NCI-H146 treated with DMSO at 0.1 percent for 48 hours (cell line): Measurements from ENCODE around the gene TLX2.

Experiments used
- DNase-seq: peaks from one replicate; lab custom pipeline; 2025; ENCODE audit not compliant: unreplicated experiment; lab: John Stamatoyannopoulos, UW

The TLX2 gene

DNA sequence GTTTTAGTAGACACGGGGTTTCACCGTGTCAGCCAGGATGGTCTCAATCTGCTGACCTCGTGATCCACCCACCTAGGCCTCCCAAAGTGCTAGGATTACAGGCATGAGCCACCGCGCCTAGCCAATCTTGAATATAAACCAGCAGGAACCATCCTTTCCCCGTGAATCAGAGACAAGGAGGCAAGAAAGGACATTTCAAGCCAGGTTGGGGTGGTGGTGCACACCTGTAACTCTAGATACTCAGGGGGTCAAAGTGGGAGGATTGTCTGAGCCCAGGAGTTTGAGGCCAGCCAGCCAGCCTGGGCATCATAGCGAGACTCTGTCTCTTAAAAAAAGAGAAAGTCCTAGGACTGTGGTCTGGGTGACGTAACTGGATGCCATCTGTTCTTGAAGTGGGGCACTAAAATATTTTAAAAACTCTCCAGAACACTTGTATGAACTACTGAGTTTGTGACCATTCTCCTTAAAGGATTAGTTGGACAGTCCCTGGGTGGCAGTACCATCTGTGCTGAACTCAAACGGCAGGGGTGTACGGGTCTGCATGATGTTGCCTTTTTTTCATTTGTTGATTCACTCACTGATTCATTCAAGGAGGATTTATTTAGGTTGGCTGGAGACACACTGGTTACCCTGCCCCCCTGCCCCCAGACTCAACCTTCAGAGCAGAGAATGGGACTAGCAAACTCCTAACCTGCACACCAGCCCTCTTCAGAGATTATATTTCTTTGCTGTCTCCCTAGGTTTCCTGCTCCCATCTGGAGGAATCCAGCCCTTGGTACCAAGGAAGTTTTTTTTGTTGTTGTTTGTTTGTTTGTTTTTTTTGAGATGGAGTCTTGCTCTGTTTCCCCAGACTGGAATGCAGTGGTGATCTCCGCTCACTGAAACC lies 2.9 kb upstream of the TLX2 start:
- DNase-seq: no peak

DNA sequence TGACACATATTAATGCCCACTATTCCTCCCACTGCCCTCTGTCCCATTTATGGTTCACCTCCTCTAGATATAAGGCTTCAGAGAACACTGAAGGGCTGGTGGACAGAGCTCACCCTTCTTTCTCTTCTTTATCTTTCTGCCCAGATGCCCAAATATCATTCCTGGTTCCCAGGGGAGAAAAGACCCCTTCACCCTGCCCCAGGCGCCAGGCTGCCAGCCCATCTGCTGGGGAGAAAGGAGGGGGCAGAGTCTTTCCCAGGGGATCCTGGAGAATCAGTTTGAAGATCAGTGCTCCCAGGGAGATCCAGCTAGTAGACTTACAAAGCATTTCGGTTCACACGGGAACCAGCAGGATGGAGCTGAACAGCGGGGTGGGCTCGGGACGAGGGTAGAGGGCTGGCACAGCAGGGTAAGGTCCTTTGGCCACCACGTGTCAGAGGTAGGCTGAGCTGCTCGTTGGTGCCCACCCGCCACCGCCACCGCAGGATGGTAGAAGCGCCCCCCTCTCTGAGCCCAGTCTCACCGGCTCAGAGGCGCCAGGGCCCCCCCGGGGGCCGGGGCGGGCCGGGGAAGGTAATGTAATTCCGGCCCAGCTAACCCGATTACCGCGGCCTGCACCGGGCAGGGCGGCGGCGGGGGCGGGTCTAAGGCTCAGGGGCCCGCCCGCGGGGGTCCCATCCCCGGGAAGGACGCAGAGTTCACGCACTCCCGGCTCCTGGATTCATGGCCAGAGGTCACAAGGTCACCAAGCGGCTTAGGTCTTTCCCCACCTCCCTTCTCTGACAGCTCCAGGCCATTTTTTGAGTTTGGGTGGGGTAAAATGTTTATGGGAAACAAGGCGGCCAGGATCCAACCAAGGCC lies 1.3 kb upstream of the TLX2 start:
- DNase-seq: peak; percentile 12

DNA sequence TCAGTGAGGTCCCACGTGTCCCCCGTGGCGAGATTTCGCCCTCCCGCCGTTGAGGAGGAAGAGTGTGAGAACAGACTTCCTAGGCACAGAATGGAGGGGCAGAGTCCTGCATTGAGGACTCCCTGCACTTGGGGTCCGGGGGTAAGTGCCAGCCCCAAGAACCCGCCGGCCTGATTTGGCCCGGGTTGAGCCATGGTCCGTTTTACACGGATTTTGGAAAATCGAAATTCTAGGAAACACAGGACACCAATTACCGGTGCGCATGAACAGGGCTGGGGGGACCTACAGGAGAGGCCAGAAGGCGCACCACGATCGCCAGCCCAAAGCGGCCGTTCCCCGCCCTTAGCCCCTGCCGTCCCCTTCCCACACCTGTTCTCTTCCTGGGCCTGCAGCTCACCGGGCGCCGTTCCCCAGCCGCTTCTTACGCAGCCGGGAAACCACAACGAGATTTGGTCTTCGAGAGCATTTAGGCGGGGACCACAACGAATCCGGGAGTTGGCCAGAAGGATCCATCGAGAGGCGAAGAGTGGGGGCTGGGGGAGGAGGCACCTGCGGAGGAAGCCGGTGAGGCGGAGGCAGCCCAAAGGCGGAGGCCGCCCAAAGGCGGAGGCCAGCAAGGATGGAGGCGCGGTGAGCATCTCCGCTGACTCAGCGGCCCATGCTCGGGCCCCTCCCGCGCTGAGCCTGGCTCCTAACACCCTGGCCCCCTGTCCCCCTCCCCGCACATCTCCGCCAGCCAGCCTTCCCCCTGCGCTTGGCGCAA lies 464 bp upstream of the TLX2 start:
- peak; percentile 29 for DNase-seq

DNA sequence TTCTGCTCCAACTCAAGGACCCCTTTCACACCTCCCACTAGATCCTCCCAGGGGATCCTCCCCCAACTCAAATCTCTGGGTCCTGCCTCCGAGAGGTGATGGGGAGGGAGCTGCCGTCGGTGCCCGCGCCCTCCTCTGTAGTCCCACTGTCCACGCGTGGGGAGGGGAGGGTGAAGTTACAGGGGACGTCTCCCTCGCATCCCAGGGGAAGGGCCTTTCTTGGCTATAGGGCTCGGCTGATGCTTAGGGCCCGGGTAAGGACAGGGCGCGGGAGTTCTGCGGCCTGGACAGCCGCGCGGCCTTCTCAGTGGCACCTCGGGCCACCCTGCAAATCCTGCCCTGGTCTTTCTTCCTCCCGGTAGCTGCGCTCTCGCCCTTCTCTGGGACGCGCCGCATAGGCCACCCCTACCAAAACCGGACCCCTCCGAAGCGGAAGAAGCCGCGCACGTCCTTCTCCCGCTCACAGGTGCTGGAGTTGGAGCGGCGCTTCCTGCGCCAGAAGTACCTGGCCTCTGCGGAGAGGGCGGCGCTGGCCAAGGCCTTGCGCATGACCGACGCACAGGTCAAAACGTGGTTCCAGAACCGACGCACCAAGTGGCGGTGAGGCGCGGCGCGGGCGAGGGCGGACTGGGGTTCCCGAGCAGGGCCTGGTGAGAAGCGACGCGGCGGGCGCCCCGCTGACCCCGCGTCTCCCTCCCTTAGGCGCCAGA lies 1.2 kb downstream of the TLX2 start:
- DNase-seq: no peak

DNA sequence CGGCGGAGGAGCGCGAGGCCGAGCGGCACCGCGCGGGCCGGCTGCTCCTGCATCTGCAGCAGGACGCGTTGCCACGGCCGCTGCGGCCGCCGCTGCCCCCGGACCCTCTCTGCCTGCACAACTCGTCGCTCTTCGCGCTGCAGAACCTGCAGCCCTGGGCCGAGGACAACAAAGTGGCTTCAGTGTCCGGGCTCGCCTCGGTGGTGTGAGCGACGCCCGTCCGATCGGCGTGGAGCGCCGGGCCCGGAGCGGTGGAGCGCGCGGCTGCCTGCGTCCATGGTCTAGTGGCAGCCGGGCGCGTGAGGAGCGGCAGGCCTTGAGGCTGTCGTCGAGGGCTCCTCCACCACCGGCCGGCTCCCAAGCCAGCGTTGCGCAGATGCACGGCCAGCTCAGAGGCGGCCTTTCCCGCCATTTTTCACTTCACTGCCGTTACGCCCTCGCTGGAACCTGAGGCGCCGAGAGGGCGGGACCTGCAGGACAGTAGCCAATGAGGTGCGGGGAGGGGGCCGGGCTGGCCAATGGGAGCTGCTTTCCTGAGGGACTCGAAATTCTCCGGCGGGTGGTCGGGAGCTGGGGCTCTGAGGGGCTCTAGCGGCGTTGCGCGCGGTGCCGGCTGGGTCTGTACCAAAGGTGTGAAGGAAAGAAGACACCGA lies 1.9 kb downstream of the TLX2 start:
- no peak for DNase-seq

DNA sequence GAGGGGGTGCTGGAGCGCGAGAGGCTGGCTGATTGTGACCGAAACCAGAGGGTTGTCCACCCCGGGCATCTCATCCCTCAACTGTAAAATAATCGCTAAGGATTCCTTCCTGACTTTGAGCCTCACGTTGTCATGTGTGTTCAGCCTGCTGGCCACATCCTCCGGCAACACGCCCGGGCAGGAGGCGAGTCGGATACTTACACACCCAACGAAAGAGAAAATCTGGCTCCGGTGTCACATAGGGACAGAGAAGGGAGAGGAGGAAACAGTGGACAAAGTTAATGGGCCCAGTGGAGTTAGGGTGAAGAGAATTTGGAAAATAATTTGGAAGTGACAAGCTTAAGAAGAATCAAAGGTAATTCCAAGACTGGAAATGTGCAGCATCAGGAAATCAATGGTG lies 2.4 kb downstream of the TLX2 start:
- no peak for DNase-seq

DNA sequence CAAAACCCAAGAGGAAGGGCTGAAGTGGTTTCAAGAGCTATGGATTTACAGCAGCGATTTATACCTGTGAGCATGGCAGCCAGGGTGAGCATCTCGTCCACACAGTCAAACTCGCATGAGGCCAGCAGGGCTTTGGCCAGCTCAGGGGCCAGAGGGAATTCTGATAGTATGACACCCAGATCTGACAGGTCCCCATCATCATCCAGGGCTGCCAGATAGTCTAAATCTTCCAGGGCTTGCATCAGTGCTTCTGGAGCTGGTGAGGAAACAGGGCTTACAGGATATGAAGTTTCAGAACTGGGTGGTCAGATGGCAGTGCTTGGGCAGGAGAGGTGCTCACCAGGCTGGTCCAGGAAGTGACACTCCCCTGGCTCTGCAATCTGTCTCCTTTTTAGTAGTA lies 8.3 kb downstream of the TLX2 start:
- DNase-seq: no peak

DNA sequence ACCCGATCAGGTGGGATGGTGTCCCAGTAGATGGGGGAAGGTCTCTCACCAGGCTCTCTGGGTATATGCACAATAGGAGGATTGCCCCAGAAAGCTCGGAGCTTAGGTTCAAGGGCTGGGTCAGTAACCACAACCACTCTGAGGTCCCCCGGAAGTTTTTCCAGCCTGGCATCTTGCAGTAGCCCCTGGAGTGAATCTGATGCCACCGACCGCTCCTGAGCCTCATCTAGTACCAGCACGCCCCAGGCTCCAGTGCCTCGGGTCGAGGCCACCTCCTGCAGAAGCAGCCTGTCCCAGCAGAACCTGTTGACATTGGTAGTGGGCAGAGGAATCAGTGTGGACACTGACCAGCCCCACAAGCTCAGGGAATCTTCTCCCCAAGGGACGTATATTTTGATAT lies 9.8 kb downstream of the TLX2 start:
- DNase-seq: no peak

DNA sequence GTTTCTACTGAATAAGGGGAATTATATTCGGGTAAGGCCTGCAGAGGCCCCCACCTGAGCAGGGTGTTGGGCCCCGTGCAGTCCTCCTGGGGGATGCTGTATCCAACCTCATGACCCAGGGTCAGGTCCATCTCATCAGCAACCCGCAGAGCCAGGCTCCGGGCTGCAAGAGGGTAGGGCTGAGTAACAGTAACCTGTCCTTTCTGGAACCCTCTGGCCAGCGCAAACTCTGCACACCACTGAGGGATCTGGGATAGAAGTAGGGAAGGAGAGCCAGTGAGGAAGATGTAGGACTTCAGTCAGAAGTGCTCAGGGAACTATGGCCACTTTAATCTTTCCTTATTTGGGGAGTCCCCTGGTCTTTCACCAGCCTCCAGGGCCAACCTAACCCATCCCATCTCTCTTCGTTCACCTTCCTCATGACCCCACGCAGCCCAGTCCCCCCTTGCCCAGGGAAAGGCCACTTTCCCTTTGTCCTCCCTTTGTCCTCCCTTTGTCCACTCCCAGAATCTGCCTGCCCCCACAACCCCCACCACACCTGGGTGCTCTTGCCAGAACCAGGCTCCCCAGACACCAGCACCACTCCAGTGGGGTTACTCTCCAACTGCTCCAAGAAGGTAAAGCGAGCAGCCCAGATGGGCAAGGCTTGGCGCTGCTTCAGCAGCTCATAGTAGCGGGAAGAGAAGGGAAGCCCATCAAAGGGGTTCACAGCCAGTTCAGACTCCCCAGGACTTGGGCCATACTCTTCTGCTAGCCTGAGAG lies 10.9 kb downstream of the TLX2 start:
- no peak for DNase-seq

DNA sequence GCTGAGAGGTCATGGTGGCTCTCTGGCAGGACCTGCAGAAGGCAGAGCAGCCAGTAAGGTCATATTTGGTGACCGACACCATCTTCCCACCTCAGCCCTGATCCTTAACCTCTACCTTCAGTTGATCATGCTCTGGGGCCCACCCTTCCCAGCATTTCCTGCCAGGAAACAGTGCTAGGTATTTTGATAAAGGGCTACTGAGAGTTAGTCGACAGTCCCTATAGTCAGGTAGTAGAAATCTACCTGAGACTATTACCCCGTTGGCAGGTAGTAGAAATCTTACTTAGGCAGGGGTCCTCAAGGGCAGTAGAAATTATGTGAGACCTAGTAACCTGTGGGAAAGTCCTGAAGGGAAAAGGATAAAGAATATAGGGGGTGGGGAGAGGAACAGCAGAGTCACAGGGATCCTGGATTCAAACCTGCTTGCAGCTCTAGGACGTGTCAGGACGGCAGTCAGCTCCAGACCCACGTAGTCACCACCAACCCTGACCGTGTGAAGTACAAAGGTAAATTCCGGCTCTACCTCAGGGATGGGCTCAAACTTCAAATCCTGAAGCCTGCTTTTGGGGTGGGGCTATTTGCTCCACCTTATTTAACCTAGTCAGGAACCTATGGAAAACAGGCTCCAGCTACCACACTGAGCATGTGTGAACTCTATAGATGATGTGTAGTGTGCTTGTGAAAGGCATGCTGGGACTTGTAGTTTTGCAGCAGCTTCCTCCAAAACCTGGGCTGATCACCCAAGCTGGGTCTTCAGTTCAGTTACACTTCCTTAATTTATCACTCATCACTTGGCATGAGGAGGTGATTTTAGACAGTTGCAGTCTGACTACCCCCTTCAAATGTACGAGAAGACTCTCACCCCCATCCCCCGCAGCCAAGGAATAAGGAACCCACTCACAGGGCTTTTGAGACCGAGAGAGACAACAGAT lies 11.7 kb downstream of the TLX2 start, which contains the start of gene DQX1:
DQX1 (minus strand) TSS at position 515 of the 932 bp plus-strand sequence; CDS start at position 13, 502 bp downstream.
- DNase-seq: no peak

DNA sequence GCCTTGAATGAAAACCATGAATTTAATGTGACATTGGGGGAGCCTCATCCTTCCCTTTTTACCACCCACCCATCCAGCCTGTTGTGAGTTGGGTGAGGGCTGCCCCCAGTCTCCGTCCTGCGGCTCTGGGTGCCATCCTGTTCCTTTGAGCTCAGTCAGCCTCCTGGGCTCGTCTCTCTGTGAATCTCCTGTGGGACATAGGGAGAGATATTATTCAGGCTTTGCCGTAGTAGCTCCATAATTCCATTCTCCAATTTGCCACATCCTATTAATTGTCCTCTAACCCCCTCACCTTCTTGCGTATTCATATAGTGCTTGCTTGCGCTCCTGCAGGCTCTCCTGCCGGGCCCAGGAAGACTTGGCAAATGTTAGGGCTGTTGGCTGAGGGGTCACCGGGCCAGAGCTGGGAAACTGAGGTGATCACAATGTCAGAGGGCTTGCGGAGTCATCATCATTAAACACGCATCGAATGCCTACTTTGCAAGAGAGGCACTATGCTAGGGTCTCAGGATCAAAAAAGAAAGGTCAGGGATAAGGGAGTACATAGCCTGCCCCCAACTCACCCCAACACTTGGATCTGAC lies 12.5 kb downstream of the TLX2 start:
- no peak for DNase-seq

DNA sequence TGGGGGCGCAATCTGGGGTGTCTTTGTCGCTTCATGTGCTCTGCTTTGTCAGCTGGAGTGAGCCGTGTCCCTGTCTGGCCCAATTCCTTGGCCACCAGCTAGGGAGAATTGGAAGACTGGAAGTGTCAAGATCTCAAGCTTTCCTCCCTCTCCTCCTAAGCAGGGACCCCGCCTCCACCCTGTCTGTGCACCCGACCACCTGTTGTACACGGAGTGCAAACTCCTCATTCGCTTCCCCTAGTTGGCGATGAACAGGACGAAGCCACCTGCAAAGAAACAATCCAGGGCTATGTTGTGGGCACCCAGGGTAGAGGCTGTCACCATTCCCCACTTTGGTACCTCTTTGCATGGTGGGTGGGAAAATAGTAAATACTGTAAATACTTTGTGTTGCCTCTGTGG lies 13.5 kb downstream of the TLX2 start:
- no peak for DNase-seq

DNA sequence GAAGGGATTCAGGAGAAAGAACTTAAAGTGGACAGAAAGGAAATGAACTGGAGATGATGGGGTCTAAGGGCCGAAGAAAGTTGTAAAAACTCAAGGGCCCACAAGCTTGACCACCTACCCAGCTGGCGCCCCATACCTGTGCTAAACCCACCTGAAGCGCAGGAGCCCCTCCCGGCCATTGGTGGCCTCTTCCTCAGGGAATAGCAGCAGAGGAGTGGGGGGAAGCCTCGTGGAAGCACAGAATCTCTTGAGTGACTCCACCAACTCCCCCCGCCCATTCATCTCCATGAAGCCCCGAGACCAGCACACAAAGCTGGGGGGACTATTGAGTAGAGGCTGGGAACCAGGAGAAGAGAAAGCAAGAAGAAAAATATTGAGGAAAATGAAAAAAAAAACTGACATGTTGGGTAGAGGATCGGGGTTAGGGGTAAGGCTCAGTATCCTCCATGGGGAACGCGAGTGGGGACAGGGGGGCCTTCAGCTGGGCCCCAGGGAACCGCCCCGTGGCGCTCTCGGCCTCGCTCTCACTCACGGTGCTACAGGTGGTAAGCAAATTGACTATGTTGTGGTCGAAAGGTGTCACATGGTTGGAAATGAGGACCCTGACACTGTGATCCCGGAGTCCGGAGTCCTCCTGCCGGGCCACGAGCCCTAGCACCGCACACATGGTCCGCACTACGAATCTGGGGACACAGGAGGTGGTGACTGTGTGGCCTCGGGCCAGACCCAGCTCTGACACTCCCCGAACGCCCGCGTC lies 14.5 kb downstream of the TLX2 start:
- DNase-seq: no peak

DNA sequence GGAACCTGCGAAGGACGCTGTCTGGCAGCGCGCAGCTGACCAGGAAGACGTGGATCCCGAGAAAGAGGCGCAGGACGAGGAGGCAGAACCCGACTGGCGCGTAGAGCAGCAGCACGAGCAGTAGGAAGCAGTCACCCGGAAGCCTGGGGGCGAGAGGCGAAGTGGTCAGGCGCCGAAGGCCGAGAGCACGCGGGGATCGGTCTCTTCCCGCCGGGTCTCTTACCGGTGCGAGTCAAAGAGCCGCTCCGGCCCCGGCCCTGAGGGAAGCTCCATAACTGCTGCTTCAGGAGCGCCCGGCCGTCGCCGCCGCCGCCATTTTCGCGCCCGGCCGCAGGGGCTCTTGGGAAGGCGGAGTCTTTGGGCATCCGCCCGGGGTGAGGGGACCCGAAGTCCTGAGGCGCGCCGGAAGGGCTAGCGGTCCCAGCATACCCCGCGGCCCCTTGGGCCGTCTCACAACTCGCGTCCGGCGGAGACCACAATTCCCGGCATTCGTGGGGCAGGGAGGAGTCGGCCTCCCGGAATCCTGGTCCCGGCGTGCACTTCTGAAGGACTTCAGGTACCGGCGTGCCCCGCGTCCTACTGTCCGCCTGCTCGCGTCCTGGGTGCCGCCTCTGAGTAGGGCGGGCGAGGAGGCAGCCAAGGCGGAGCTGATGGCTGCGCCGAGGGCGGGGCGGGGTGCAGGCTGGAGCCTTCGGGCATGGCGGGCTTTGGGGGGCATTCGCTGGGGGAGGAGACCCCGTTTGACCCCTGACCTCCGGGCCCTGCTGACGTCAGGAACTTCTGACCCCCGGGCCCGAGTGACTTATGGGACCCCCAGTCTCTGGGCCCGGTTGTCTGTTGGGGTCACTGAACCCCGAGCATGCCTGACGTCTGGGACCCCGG lies 15.3 kb downstream of the TLX2 start, which contains the start of the genes AUP1 and HTRA2:
AUP1 (minus strand) TSS at position 350 of the 882 bp plus-strand sequence; CDS start at position 273, 77 bp downstream.
HTRA2 (plus strand) TSS at position 577 of the 882 bp plus-strand sequence; CDS start at position 651, 74 bp downstream.
- DNase-seq: peak; percentile 95

DNA sequence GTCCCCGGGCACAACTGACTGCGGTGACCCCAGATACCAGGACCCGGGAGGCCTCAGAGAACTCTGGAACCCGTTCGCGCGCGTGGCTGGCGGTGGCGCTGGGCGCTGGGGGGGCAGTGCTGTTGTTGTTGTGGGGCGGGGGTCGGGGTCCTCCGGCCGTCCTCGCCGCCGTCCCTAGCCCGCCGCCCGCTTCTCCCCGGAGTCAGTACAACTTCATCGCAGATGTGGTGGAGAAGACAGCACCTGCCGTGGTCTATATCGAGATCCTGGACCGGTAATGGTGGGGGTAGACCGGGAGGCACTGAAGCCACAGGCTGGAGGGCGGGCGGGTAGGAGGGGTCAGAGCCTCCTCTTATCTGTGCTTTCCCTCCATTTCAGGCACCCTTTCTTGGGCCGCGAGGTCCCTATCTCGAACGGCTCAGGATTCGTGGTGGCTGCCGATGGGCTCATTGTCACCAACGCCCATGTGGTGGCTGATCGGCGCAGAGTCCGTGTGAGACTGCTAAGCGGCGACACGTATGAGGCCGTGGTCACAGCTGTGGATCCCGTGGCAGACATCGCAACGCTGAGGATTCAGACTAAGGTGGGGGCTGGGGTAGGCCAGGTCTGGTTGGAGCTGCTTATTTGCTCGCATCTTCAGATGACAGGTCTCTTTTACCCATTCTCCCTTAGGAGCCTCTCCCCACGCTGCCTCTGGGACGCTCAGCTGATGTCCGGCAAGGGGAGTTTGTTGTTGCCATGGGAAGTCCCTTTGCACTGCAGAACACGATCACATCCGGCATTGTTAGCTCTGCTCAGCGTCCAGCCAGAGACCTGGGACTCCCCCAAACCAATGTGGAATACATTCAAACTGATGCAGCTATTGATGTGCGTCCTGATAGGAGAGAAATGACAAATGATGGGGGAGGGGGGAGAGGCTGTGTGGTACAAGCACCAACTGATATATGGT lies 16.3 kb downstream of the TLX2 start:
- DNase-seq: peak; percentile 23
